GM21529 (cell line): ENCODE data around the gene FAM200B.
A peak's percentile ranks its signal among the peaks of the same experiment; 100 is the strongest.

ENCODE experiments used
- ATAC-seq: cut with Tn5 transposase; IDR thresholded peaks from one replicate; pipeline ENCODE4 v1.9.1; 2021; ENCODE audit not compliant: unreplicated experiment

The FAM200B gene

GRCh38 chr4:15681372-15682241 is at the start of gene FAM200B:
TSS of gene FAM200B (plus strand) at chr4:15681827. CDS start at chr4:15686978, 5,151 bp downstream.
- peak; percentile 91 for ATAC-seq

DNA sequence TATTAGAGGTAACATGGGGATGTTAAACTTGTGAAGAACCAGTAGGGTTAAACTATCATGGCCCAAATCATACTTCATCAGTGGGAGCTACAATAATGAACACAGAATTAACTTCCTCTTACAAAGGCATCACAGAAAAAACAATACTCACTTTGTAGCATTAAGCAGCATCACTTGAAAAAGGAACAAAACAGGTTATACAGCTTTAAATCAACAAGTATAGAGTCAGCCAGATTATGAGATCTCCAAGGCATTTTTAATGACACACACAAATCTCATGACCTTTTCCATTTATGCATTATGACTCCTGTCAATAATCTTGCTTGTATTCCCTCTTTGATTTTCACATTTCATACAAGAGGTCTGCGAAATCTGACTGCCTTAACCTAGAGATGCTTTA is 44.8 kb upstream of the FAM200B start:
- no peak for ATAC-seq

- ATAC-seq: no peak
Measured at GRCh38 chr4:15638418-15638817, 43.2 kb upstream of the FAM200B start.

DNA sequence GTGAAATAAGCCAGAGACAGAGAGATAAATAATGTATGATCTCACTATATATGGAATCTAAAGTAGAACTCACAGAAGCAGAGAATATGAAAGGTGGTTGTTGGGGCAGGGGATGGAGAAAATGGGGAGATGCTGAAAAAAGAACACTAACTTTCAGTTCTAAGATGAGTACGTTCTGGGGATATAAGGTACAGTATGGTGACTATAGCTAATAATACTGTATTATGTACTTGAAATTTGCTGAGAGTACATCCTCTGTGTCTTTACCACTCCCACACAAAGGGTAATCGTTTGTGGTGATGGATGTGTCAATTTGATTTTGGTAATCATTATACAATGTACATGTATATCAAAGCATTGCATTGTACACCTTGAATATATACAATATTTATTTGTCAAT is 33.0 kb upstream of the FAM200B start:
- peak; percentile 45 for ATAC-seq

DNA sequence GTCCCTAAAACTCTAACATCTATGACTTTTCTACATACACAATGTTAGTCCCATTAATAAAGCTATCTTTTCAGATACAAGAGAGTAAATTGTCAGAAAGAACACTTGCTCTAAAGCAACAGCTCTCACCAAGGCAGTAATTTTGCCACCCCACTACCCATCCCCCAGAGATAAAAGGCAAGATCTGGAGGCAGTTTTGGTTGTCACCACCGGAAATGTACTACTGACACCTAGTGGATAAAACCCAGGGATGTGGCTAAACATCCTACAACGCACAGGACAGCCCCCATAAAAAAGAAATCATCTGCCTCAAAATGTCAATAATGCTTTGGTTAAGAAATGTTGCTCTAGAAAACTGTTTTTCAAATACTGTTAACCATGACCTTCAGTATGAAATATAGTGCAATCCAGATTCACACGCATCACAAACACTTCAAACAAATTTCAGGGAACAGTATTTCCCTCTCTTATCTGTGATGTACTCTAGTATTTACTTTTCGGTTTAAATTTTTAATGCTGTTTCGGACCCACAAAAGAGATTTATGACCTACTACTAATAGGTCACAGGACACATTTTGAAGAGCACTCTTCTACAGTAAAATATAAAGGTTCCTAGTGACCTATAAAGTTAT is 31.6 kb upstream of the FAM200B start:
- peak; percentile 45 for ATAC-seq

DNA sequence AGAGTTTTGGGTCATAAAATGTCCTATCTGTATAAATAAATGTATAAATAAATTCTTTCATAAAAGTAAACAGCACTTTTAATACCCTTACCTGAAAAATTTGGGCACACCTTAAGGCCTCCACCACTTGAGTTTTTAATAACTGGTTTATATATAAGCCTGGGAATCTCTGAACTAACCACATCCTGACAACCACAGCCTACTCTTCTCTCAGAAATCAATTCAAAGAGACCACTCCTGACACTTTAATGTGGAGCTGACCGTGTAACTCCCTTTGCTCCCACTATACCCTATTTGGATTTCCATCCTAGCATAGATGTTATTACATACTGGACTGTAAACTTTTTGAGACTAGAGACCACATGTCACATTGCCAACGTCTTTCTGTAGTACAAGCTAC is 30.0 kb upstream of the FAM200B start:
- ATAC-seq: no peak

DNA sequence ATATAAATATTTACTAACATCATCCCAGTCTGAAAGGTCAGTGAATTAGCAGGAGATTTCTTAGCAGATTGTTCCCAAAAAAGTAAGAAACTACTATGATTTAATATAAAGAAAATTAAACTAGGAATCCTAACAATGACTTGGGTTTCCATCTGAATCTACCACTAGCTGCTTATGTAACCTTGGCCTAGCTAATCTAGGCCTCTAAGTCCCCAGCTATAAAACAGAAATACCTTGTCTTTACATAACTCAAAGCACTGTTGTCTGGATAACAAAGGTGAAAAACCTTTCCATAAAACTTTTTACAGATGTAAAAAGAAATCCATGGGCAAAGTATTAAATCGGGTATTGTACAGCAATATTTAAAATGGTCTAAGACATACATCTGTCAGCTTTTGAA is 29.4 kb upstream of the FAM200B start:
- ATAC-seq: no peak

- no peak for ATAC-seq
Measured at GRCh38 chr4:15652841-15653240, 28.8 kb upstream of the FAM200B start.

- ATAC-seq: no peak
Measured at GRCh38 chr4:15653420-15653819, 28.2 kb upstream of the FAM200B start.

DNA sequence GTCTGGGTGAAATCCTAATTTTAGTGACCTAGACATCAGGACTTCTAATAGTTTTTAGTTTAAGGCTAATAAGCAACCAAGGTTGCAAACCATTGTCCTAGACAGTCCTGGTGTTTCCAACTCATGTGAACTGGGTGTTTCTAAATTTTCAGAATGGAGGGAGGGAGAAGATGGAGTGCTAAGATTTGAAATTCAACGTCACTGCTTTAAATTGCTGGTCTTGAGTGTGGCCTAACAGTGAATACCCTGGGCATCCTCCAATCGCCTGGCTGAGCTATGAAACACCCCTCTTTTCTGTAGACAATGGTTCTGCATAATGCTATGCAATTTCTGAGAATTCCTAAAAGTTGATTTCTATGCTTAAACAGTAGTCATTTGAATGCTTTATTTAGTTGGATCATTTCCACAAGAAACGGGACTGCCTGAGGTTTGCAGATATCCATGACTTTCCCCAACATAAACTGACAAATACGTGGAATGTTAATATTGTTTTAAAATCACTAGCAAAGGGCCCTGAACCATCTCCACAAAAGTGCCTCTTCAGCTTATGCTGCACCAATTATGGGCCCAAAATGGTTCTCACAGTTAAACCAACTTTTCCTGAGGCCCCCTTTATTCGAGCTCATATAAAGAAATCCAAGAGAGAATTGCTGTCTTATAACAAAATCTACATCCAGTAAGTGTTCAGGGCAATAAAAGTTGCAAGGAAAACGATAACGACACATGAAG is 27.6 kb upstream of the FAM200B start:
- peak; percentile 34 for ATAC-seq

DNA sequence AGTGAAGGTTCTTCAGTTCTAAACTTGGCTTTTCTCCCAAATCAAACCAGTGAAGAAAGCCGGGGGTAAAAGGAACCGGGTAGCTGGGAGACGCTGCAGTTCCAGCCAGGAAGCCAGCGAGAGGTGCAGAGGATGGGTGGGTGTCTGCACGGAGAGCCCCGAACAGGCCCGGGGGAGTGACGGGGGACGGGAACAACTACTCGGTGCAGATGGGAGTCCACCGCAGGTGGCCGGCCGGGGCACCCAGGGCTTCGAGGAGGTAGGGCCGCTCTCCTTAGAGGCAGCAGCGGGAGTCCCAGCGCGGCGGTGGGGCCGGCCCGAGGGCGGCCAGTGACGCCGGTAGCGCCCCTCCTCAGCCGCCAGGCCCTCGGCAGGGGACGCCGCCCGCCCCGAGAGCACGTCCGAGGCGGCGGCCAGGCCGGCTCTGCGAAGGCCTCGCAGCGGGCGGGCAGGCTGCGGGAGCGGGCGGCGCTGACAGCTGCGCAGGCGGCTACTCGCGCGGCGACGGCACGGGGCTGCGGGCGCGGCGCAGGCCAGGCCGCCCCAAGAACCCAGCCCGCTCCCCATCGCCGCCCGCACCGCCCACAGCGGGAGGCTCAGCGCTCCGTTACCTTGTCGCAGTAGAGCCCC is 26.9 kb upstream of the FAM200B start:
- ATAC-seq: peak; percentile 50

GRCh38 chr4:15655223-15656037 is 26.2 kb upstream of the FAM200B start, which contains the start of gene FBXL5:
TSS of gene FBXL5 (minus strand) at chr4:15655357. CDS start at chr4:15655287, 70 bp downstream.
- peak; percentile 68 for ATAC-seq

GRCh38 chr4:15656038-15656470 is 25.6 kb upstream of the FAM200B start:
- no peak for ATAC-seq

- no peak for ATAC-seq
Measured at GRCh38 chr4:15657366-15657765, 24.3 kb upstream of the FAM200B start.

- ATAC-seq: no peak
Measured at GRCh38 chr4:15658136-15658770, 23.4 kb upstream of the FAM200B start.

GRCh38 chr4:15658781-15659180 is 22.8 kb upstream of the FAM200B start:
- ATAC-seq: no peak

DNA sequence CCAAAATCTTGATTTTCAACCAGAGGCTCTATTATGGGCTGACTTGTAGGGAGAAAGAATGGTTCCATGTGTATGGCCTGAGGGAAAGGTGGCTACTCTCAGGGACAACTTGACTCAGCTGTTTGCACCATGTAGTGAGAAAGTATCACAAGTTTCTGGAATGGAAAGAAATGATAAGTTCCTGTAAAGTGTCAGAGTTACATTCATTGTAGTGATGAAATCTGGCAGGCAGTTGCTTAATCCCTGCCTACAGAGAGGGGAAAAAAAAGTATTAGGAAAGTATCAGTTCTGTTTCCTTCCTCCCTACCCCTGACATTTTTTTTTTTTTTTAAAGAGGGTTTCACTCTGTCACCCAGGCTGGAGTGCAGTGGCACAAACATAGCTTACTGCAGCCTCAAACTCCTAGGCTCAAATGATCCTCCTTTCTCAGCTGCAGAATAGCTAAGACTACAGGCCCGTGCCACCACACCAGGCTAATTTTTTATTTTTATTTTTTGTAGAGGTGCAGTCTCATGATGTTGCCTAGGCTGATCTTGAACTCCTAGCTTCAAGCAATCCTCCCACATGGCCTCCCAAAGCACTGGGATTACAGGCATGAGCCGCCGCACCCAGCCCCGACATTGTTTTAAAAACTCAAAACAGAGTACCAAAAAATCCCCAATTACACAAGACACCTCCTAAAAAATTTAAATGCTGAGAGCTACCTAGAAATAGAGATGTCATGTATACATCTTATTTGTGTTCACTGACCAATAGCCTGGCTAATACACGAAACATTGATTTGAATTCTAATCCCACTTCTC is 21.7 kb upstream of the FAM200B start:
- no peak for ATAC-seq

GRCh38 chr4:15665753-15666365 is 15.8 kb upstream of the FAM200B start:
- no peak for ATAC-seq

DNA sequence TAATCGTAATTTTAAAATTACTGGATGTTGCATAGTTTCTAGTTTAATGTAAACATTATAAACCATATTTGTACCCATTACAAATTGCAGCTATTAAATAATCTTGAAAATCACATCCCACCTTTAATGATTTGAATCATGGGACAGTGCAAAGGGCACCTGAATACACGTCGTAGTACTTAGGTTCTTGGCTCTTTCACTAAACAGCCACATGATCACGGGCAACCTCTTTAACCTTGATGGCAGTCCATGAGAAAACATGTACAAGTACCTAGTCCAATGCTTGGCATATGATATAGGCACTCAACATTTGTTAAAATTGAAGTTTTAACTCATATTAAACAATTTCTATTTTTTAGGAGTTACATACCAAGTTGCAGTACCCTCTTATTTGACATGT is 14.6 kb upstream of the FAM200B start:
- ATAC-seq: no peak
